ENCODE measurements around the gene TBC1D3D.
"Not testable (repeated sequence)": the region's sequence is repeated elsewhere in the genome, so short reads cannot be mapped to it uniquely, and the experiment has no call there.

Gene TBC1D3D

GRCh38 chr17:38003676-38004075 lies at the start of gene TBC1D3D:
TBC1D3D (plus strand) TSS chr17:38003976; CDS start chr17:38005561, 1,585 bp downstream.
- DNase-seq, result not testable (repeated sequence)

GRCh38 chr17:37988960-37989359 lies 14.8 kb upstream of the TBC1D3D start, which contains the start of gene TBC1D3L:
TBC1D3L (minus strand) TSS chr17:37989060; CDS start chr17:37987520, 1,540 bp downstream.
- not testable (repeated sequence) for DNase-seq

All from NCI-H82 (cell line).